Mammary epithelial cell (primary cell): ENCODE data around the gene MVB12A.

Source experiments
- EZH2 ChIP-seq: IDR thresholded peaks from 2 replicates; pipeline ENCODE4 v1.6.1; 2012; ENCODE audit warnings: low read length, inconsistent platforms, borderline replicate concordance
- TF ChIP-seq, protein P1 (sequence below), 2 donors: IDR thresholded peaks in 1 of 2; conservative IDR thresholded peaks in 1 of 2; 2 replicates each; pipeline ENCODE4 v1.5.1; 2011 to 2012; ENCODE audit warnings: inconsistent platforms in 2 of 2, low read length in 2 of 2, mild to moderate bottlenecking in 2 of 2, control low read depth in 1 of 2, low read depth in 1 of 2; ENCODE audit not compliant: insufficient read depth in 1 of 2; ENCODE audit errors: extremely low read depth in 1 of 2

DNA sequence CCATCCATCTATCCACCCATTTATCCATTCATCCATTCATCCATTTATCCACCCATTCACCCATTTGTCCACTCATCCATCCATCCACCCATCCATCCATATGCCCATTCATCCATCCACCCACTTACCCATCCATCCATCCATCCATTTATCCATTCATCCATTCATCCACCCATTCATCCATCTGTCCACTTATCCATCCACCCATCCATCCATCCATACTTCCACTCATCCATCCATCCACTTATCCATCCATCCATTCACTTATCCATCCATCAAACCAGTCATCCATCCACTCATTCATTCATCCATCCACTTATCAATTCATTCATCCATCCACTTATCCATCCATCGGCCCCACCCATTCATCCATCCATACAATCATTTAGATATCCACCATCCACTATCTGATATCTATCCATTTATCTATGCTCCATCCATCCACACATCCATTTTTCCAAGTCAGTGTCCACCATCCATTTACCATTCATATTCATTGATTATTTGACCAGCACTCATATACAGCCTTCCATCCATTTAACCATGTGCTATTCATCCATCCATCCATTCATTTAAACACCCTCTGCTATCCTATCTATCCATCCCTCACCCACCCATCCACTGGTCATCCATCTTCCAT lies 25.8 kb downstream of the MVB12A start:
- TF ChIP-seq, protein P1, sequence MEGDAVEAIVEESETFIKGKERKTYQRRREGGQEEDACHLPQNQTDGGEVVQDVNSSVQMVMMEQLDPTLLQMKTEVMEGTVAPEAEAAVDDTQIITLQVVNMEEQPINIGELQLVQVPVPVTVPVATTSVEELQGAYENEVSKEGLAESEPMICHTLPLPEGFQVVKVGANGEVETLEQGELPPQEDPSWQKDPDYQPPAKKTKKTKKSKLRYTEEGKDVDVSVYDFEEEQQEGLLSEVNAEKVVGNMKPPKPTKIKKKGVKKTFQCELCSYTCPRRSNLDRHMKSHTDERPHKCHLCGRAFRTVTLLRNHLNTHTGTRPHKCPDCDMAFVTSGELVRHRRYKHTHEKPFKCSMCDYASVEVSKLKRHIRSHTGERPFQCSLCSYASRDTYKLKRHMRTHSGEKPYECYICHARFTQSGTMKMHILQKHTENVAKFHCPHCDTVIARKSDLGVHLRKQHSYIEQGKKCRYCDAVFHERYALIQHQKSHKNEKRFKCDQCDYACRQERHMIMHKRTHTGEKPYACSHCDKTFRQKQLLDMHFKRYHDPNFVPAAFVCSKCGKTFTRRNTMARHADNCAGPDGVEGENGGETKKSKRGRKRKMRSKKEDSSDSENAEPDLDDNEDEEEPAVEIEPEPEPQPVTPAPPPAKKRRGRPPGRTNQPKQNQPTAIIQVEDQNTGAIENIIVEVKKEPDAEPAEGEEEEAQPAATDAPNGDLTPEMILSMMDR (conservative IDR thresholded peaks at IDR 0.05 in 1 of 2, IDR thresholded peaks at IDR 0.05 in 1 of 2; ENCODE audit: extremely low read depth in 1 of 2, insufficient read depth in 1 of 2, low read depth in 1 of 2, low read length in 2 of 2): no peak
- TF ChIP-seq EZH2: no peak
